SK-N-SH (cell line): ENCODE measurements around the gene COLQ. TPM values are rescaled to one million over a fixed set of nuclear protein-coding genes. Genes with fewer than 3 reads are reported as not detected.

Experiments
- CTCF ChIA-PET: fragments of 300-600, 350-600 bp; formaldehyde crosslinking; extraction: SDS; loops from one replicate; lab custom pipeline; 2021; lab: Yijun Ruan, JAX
- POLR2A ChIA-PET: fragments of 350-600 bp; sonication (Branson Sonifier 250); formaldehyde crosslinking; extraction: SDS; loops from one replicate; lab custom pipeline; 2020; ENCODE audit warnings: antibody characterized with exemption, inconsistent platforms; lab: Yijun Ruan, JAX
- DNase-seq: peaks from one replicate; pipeline ENCODE4 v3.0.0; 2012
- H2AFZ ChIP-seq: fragments of 200-600 bp; sonication (generic); 2 replicates; pipeline ENCODE4 v1.8.1; 2016; ENCODE audit warnings: antibody characterized with exemption, mild to moderate bottlenecking, low read depth
- H3F3A ChIP-seq: fragments of 200-600 bp; sonication (generic); replicated peaks from 2 replicates; pipeline ENCODE3; 2016; ENCODE audit warnings: antibody characterized with exemption, mild to moderate bottlenecking; ENCODE audit not compliant: insufficient read depth
- H3K27ac ChIP-seq, 2 experiments: fragments of 200-500 bp in 1 of 2; fragments of 200-600 bp in 1 of 2; sonication (Bioruptor generic) in 1 of 2; sonication (generic), shearing (Covaris generic) in 1 of 2; 2 replicates each; pipeline versions ENCODE4 v1.5.1 to v1.6.1; 2014 to 2016; ENCODE audit warnings: low read depth in 2 of 2, inconsistent platforms in 1 of 2, low read length in 1 of 2, mild to moderate bottlenecking in 1 of 2, mixed read lengths in 1 of 2
- H3K27me3 ChIP-seq: fragments of 200-600 bp; sonication (generic), shearing (Covaris generic); 2 replicates; pipeline ENCODE4 v1.6.1; 2016; ENCODE audit warnings: mixed run types; ENCODE audit not compliant: insufficient read depth
- H3K36me3 ChIP-seq, 2 experiments: fragments of 200-500 bp in 1 of 2; fragments of 200-600 bp in 1 of 2; sonication (Bioruptor generic) in 1 of 2; sonication (generic) in 1 of 2; replicated peaks in 1 of 2; 2 replicates each; pipeline versions ENCODE3 to v1.5.1; 2014 to 2016; ENCODE audit warnings: low read length in 1 of 2, mild to moderate bottlenecking in 1 of 2; ENCODE audit not compliant: insufficient read depth in 2 of 2, control insufficient read depth in 1 of 2
- H3K4me1 ChIP-seq, 2 experiments: fragments of 200-500 bp in 1 of 2; fragments of 200-600 bp in 1 of 2; sonication (Bioruptor generic) in 1 of 2; sonication (generic), shearing (Covaris generic) in 1 of 2; 2 replicates each; pipeline versions ENCODE4 v1.5.1 to v1.6.1; 2014 to 2016; ENCODE audit warnings: low read depth in 1 of 2, low read length in 1 of 2, mixed run types in 1 of 2; ENCODE audit not compliant: insufficient read depth in 2 of 2, control insufficient read depth in 1 of 2
- H3K4me2 ChIP-seq: fragments of 200-600 bp; sonication (generic), shearing (Covaris generic); 2 replicates; pipeline ENCODE4 v1.6.1; 2017; ENCODE audit warnings: mixed run types
- H3K4me3 ChIP-seq, 2 experiments: fragments of 200-500 bp in 1 of 2; fragments of 200-600 bp in 1 of 2; sonication (Bioruptor generic) in 1 of 2; sonication (generic), shearing (Covaris generic) in 1 of 2; 2 replicates each; pipeline versions ENCODE4 v1.5.1 to v1.8.1; 2014 to 2016; ENCODE audit warnings: low read depth in 2 of 2, inconsistent platforms in 1 of 2, low read length in 1 of 2, mild to moderate bottlenecking in 1 of 2, mixed read lengths in 1 of 2, moderate library complexity in 1 of 2
- H3K79me2 ChIP-seq: fragments of 200-600 bp; sonication (generic); 2 replicates; pipeline ENCODE4 v1.8.1; 2017; ENCODE audit warnings: mild to moderate bottlenecking; ENCODE audit not compliant: insufficient read depth
- H3K9ac ChIP-seq: fragments of 200-600 bp; sonication (generic); 2 replicates; pipeline ENCODE4 v1.6.1; 2017; ENCODE audit warnings: mixed run types
- H3K9me2 ChIP-seq: fragments of 200-600 bp; sonication (generic); 2 replicates; pipeline ENCODE4 v1.6.1; 2017; ENCODE audit warnings: mixed run types
- H3K9me3 ChIP-seq: fragments of 200-600 bp; sonication (generic); 2 replicates; pipeline ENCODE4 v1.6.1; 2017; ENCODE audit warnings: mixed run types, mild to moderate bottlenecking, moderate library complexity
- H4K20me1 ChIP-seq: fragments of 200-600 bp; sonication (generic); 2 replicates; pipeline ENCODE4 v1.6.1; 2017; ENCODE audit warnings: mild to moderate bottlenecking, mixed run types; ENCODE audit not compliant: insufficient read depth
- CHD2 ChIP-seq: fragments of 150-350 bp; IDR thresholded peaks from 2 replicates; pipeline ENCODE4 v1.6.1; 2018; ENCODE audit warnings: low read length; ENCODE audit not compliant: partially characterized antibody
- EP300 ChIP-seq, 2 experiments: IDR thresholded peaks; 2 replicates each; pipeline versions ENCODE4 v1.4.0 to v1.6.1; 2012; ENCODE audit warnings: borderline replicate concordance in 1 of 2, low read depth in 1 of 2, low read length in 1 of 2
- FOSL2 ChIP-seq: IDR thresholded peaks from 2 replicates; pipeline ENCODE4 v1.4.0; 2012; ENCODE audit warnings: low read depth, mild to moderate bottlenecking, moderate library complexity, borderline replicate concordance
- FOXM1 ChIP-seq: IDR thresholded peaks from 2 replicates; pipeline ENCODE4 v1.4.0; 2012; ENCODE audit warnings: low read depth, mild to moderate bottlenecking
- GATA2 ChIP-seq: sonication (generic); formaldehyde crosslinking; IDR thresholded peaks from 2 replicates; pipeline ENCODE4 v1.5.0; 2020; ENCODE audit warnings: mild to moderate bottlenecking, missing genetic modification reagents
- JUND ChIP-seq: IDR thresholded peaks from 2 replicates; pipeline ENCODE4 v1.4.0; 2012
- MEF2A ChIP-seq: IDR thresholded peaks from 2 replicates; pipeline ENCODE4 v1.4.0; 2012; ENCODE audit warnings: low read depth, borderline replicate concordance
- MXI1 ChIP-seq: IDR thresholded peaks from 2 replicates; pipeline ENCODE4 v1.6.1; 2012; ENCODE audit warnings: mild to moderate bottlenecking, low read depth, low read length, improper control_type of control experiment
- NRF1 ChIP-seq: IDR thresholded peaks from 2 replicates; pipeline ENCODE4 v1.6.1; 2012; ENCODE audit warnings: low read depth, mild to moderate bottlenecking, low read length
- RAD21 ChIP-seq: IDR thresholded peaks from 2 replicates; pipeline ENCODE4 v1.6.1; 2012; ENCODE audit warnings: mild to moderate bottlenecking, low read length
- RXRA ChIP-seq: IDR thresholded peaks from 2 replicates; pipeline ENCODE4 v1.4.0; 2012; ENCODE audit warnings: low read depth, mild to moderate bottlenecking, borderline replicate concordance
- TAF1 ChIP-seq: IDR thresholded peaks from 2 replicates; pipeline ENCODE4 v1.6.1; 2012; ENCODE audit warnings: low read depth, mild to moderate bottlenecking, low read length, moderate library complexity, borderline replicate concordance
- TCF12 ChIP-seq: IDR thresholded peaks from 2 replicates; pipeline ENCODE4 v1.4.0; 2012
- TEAD4 ChIP-seq: IDR thresholded peaks from 2 replicates; pipeline ENCODE4 v1.4.0; 2012; ENCODE audit warnings: mild to moderate bottlenecking, borderline replicate concordance; ENCODE audit not compliant: insufficient read depth
- YY1 ChIP-seq: IDR thresholded peaks from 2 replicates; pipeline ENCODE4 v1.4.0; 2012; ENCODE audit warnings: low read depth, mild to moderate bottlenecking
- WGBS: methylation state at CpG from one replicate; pipeline ENCODE4 v1.1.6; 2017; ENCODE audit warnings: low lambda C conversion rate; 5-methylcytosine and 5-hydroxymethylcytosine counted together
- polyA plus RNA-seq, 3 experiments: library from polyadenylated mRNA; depleted of rRNA; stranded (reverse); fragments of >200 nt; gene quantifications; 2 replicates each; pipeline ENCODE4 v1.2.3, GENCODE V29; 2012
- TF ChIP-seq, protein P1 (sequence below): fragments of 200-600 bp; sonication (generic); IDR thresholded peaks from 2 replicates; pipeline ENCODE4 v1.6.1; 2017; ENCODE audit warnings: antibody characterized with exemption, mild to moderate bottlenecking, moderate library complexity
- TF ChIP-seq, protein P2 (sequence below): IDR thresholded peaks from 2 replicates; pipeline ENCODE4 v1.6.1; 2012; ENCODE audit warnings: mild to moderate bottlenecking, low read depth, low read length, moderate library complexity
- TF ChIP-seq, protein P3 (sequence below): IDR thresholded peaks from 2 replicates; pipeline ENCODE4 v1.4.0; 2012; ENCODE audit warnings: low read depth, borderline replicate concordance
- TF ChIP-seq, protein P4 (sequence below): IDR thresholded peaks from 2 replicates; pipeline ENCODE4 v1.4.0; 2012; ENCODE audit warnings: low read depth

The COLQ gene
- polyA plus RNA-seq, 1 of the 3 experiments (the other 2 are of a cell fraction) = 1.5 TPM

DNA sequence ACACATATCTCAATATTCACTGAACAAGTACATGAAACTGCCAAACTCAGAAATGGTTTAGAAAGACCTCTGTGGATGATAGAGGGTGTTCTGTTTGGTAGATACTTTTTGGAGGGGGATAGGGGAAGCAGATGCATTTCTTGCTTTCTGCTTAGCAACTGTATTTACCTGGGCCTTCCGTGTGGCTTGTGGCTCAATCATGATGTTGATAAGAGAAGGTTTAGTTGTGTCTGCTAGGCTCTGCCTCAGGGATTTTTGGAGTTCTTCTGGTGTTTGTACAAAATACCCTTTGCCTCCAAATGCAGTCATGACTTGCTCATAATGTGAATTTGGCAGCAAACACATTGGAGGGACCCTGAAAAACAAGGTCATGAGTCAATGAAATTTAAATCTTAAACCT lies 41.7 kb upstream of the COLQ start:
- CTCF ChIA-PET = interaction anchor here (1.6 kb wide), 1 partner anchor 158 kb away, joined by 10 read pairs; no protein-coding TSS in a partner anchor
- Histone ChIP-seq H3K9me3 (no peaks in the 10 kb centered on the region), H3K36me3 (peaks cover 51 to 58% of the 10 kb centered on the region in 2 experiments), H3K4me3 (no peak overlapping the region), H4K20me1 (no peaks in the 10 kb centered on the region), H3K4me2 (no peak overlapping the region), H2AFZ (no peak overlapping the region), H3K27me3 (no peaks in the 10 kb centered on the region), H3K9ac (no peak overlapping the region), H3K79me2 (no peaks in the 10 kb centered on the region), H3F3A (peaks cover 5% of the 10 kb centered on the region), H3K4me1 (no peaks in the 10 kb centered on the region)
- DNase-seq = no peak
- POLR2A ChIA-PET = no interaction called here
- 100% methylated on average over 1 of the region's 1 CpG for WGBS
- no peak for TF ChIP-seq TEAD4
- TF ChIP-seq MEF2A = no peak
- TF ChIP-seq, protein P1, sequence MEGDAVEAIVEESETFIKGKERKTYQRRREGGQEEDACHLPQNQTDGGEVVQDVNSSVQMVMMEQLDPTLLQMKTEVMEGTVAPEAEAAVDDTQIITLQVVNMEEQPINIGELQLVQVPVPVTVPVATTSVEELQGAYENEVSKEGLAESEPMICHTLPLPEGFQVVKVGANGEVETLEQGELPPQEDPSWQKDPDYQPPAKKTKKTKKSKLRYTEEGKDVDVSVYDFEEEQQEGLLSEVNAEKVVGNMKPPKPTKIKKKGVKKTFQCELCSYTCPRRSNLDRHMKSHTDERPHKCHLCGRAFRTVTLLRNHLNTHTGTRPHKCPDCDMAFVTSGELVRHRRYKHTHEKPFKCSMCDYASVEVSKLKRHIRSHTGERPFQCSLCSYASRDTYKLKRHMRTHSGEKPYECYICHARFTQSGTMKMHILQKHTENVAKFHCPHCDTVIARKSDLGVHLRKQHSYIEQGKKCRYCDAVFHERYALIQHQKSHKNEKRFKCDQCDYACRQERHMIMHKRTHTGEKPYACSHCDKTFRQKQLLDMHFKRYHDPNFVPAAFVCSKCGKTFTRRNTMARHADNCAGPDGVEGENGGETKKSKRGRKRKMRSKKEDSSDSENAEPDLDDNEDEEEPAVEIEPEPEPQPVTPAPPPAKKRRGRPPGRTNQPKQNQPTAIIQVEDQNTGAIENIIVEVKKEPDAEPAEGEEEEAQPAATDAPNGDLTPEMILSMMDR = no peak
- no peak for TF ChIP-seq EP300 (IDR thresholded peaks at IDR 0.05; ENCODE audit: borderline replicate concordance in 1 of 2, low read depth in 1 of 2, low read length in 1 of 2)
- no peak for TF ChIP-seq TAF1
- TF ChIP-seq, protein P2, sequence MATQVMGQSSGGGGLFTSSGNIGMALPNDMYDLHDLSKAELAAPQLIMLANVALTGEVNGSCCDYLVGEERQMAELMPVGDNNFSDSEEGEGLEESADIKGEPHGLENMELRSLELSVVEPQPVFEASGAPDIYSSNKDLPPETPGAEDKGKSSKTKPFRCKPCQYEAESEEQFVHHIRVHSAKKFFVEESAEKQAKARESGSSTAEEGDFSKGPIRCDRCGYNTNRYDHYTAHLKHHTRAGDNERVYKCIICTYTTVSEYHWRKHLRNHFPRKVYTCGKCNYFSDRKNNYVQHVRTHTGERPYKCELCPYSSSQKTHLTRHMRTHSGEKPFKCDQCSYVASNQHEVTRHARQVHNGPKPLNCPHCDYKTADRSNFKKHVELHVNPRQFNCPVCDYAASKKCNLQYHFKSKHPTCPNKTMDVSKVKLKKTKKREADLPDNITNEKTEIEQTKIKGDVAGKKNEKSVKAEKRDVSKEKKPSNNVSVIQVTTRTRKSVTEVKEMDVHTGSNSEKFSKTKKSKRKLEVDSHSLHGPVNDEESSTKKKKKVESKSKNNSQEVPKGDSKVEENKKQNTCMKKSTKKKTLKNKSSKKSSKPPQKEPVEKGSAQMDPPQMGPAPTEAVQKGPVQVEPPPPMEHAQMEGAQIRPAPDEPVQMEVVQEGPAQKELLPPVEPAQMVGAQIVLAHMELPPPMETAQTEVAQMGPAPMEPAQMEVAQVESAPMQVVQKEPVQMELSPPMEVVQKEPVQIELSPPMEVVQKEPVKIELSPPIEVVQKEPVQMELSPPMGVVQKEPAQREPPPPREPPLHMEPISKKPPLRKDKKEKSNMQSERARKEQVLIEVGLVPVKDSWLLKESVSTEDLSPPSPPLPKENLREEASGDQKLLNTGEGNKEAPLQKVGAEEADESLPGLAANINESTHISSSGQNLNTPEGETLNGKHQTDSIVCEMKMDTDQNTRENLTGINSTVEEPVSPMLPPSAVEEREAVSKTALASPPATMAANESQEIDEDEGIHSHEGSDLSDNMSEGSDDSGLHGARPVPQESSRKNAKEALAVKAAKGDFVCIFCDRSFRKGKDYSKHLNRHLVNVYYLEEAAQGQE = no peak
- no peak for TF ChIP-seq FOXM1
- TF ChIP-seq YY1 = no peak
- no peak for TF ChIP-seq GATA2 (CRISPR knock-in tag)
- no peak for TF ChIP-seq NRF1
- no peak for TF ChIP-seq CHD2
- TF ChIP-seq RAD21 = no peak
- TF ChIP-seq MXI1 = no peak
- no peak for TF ChIP-seq RXRA
- TF ChIP-seq FOSL2 = no peak
- TF ChIP-seq TCF12 = no peak
- no peak for TF ChIP-seq JUND
- TF ChIP-seq, protein P3, sequence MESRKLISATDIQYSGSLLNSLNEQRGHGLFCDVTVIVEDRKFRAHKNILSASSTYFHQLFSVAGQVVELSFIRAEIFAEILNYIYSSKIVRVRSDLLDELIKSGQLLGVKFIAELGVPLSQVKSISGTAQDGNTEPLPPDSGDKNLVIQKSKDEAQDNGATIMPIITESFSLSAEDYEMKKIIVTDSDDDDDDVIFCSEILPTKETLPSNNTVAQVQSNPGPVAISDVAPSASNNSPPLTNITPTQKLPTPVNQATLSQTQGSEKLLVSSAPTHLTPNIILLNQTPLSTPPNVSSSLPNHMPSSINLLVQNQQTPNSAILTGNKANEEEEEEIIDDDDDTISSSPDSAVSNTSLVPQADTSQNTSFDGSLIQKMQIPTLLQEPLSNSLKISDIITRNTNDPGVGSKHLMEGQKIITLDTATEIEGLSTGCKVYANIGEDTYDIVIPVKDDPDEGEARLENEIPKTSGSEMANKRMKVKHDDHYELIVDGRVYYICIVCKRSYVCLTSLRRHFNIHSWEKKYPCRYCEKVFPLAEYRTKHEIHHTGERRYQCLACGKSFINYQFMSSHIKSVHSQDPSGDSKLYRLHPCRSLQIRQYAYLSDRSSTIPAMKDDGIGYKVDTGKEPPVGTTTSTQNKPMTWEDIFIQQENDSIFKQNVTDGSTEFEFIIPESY = no peak
- TF ChIP-seq, protein P4, sequence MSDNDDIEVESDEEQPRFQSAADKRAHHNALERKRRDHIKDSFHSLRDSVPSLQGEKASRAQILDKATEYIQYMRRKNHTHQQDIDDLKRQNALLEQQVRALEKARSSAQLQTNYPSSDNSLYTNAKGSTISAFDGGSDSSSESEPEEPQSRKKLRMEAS = no peak
- TF ChIP-seq, all 33 proteins: peak for 0
- Histone ChIP-seq H3K9me2 (no peaks in the 10 kb centered on the region), H3K27ac (no peak overlapping the region)
